ENCODE measurements around the gene RCOR1. TPM values are rescaled to one million over a fixed set of nuclear protein-coding genes. Genes with fewer than 3 reads are reported as not detected.

The RCOR1 gene
- total and polyA plus RNA-seq, 2 donors (not counting 1 experiment from before 2014, with no cell fraction given): 8.7 to 37.1 TPM

- Mint-ChIP-seq H3K27me3 (no peaks in the 10 kb centered on the region), H3K4me1 (peaks cover 73% of the 10 kb centered on the region), H3K9me3 (ENCODE audit: insufficient read depth) (no peaks in the 10 kb centered on the region), H3K4me3 (no peak overlapping the region), H3K27ac (no peak overlapping the region)
- peaks cover 15% of the 10 kb centered on the region in 2 donors for H3K4me1 ChIP-seq (ENCODE audit: control insufficient read depth in 2 of 2, insufficient read depth in 2 of 2, low read length in 2 of 2)
- WGBS (ENCODE audit: insufficient coverage): 95% methylated on average over 4 of the region's 6 CpGs
- ATAC-seq (ENCODE audit: low read depth) (no peak), DNase-seq (no peak)
- intact Hi-C loops (cut with micrococcal nuclease): no loop called here
- H3K9ac ChIP-seq (ENCODE audit: low read length): no peak overlapping the region
- H2AFZ ChIP-seq (ENCODE audit: insufficient read depth, low read depth, low read length, poor library complexity, severe bottlenecking): no peak overlapping the region
- CTCF ChIA-PET: interaction anchor here (0.7 to 1.1 kb wide), 2 partner anchors 12 to 101 kb away, joined by 3 to 4 read pairs; no protein-coding TSS in a partner anchor
- peaks cover 0 to 6% of the 10 kb centered on the region in 2 experiments for H3K36me3 ChIP-seq (replicated peaks in 1 of 2; ENCODE audit: control extremely low read depth in 1 of 2, control insufficient read depth in 1 of 2, extremely low read depth in 1 of 2, insufficient read depth in 2 of 2, low read length in 1 of 2)
- POLR2A ChIA-PET: no interaction called here
- TF ChIP-seq CTCF (IDR thresholded peaks at IDR 0.05) (no peak), EZH2 (IDR thresholded peaks at IDR 0.05; ENCODE audit: borderline replicate concordance, insufficient read depth, low read depth, low read length, poor library complexity, severe bottlenecking) (no peak)
- H3K4me2 ChIP-seq (replicated peaks; ENCODE audit: low read depth, low read length, poor library complexity, severe bottlenecking): no peak overlapping the region
- peaks cover 77% of the 10 kb centered on the region for H4K20me1 ChIP-seq (ENCODE audit: control insufficient read depth, insufficient read depth, low read length, poor library complexity, severe bottlenecking)
- H3K27ac ChIP-seq (ENCODE audit: low read length in 2 of 2): no peak overlapping the region
- no peaks in the 10 kb centered on the region for H3K27me3 ChIP-seq (replicated peaks in 1 of 4; ENCODE audit: control extremely low read depth in 1 of 4, control insufficient read depth in 3 of 4, insufficient read depth in 4 of 4, low read length in 3 of 4)
- H3K4me3 ChIP-seq (ENCODE audit: control extremely low read depth in 1 of 5, extremely low read depth in 1 of 5, insufficient read depth in 1 of 5, low read depth in 2 of 5, low read length in 4 of 5): no peak overlapping the region
- H3K79me2 ChIP-seq (ENCODE audit: control insufficient read depth, insufficient read depth, low read length): peaks cover 97% of the 10 kb centered on the region
- H3K9me3 ChIP-seq (ENCODE audit: control extremely low read depth in 1 of 3, control insufficient read depth in 2 of 3, insufficient read depth in 1 of 3, low read length in 2 of 3): no peaks in the 10 kb centered on the region
These were observed 33.3 kb downstream of the RCOR1 start for GRCh38 chr14:102625564-102626296.

- Mint-ChIP-seq H3K4me3 (no peak overlapping the region), H3K27me3 (no peaks in the 10 kb centered on the region), H3K9me3 (ENCODE audit: insufficient read depth) (no peaks in the 10 kb centered on the region), H3K27ac (no peak overlapping the region), H3K4me1 (peaks cover 65% of the 10 kb centered on the region)
- TF ChIP-seq EZH2 (IDR thresholded peaks at IDR 0.05; ENCODE audit: borderline replicate concordance, insufficient read depth, low read depth, low read length, poor library complexity, severe bottlenecking) (no peak), CTCF (IDR thresholded peaks at IDR 0.05) (no peak)
- no peak overlapping the region for H3K4me3 ChIP-seq (ENCODE audit: control extremely low read depth in 1 of 5, extremely low read depth in 1 of 5, insufficient read depth in 1 of 5, low read depth in 2 of 5, low read length in 4 of 5)
- peaks cover 70% of the 10 kb centered on the region for H4K20me1 ChIP-seq (ENCODE audit: control insufficient read depth, insufficient read depth, low read length, poor library complexity, severe bottlenecking)
- H3K27me3 ChIP-seq (replicated peaks in 1 of 4; ENCODE audit: control extremely low read depth in 1 of 4, control insufficient read depth in 3 of 4, insufficient read depth in 4 of 4, low read length in 3 of 4): no peaks in the 10 kb centered on the region
- intact Hi-C loops (cut with micrococcal nuclease): no loop called here
- peaks cover 15% of the 10 kb centered on the region in 2 donors for H3K4me1 ChIP-seq (ENCODE audit: control insufficient read depth in 2 of 2, insufficient read depth in 2 of 2, low read length in 2 of 2)
- H3K4me2 ChIP-seq (replicated peaks; ENCODE audit: low read depth, low read length, poor library complexity, severe bottlenecking): no peak overlapping the region
- ChIA-PET POLR2A (no interaction called here), CTCF (interaction anchor here (0.9 to 1.1 kb wide), 2 partner anchors 89 to 102 kb away, joined by 3 read pairs; no protein-coding TSS in a partner anchor)
- ATAC-seq (ENCODE audit: low read depth) (no peak), DNase-seq (no peak)
- H3K9ac ChIP-seq (ENCODE audit: low read length): no peak overlapping the region
- no peaks in the 10 kb centered on the region for H3K9me3 ChIP-seq (ENCODE audit: control extremely low read depth in 1 of 3, control insufficient read depth in 2 of 3, insufficient read depth in 1 of 3, low read length in 2 of 3)
- H3K27ac ChIP-seq (ENCODE audit: low read length in 2 of 2): no peak overlapping the region
- H2AFZ ChIP-seq (ENCODE audit: insufficient read depth, low read depth, low read length, poor library complexity, severe bottlenecking): no peak overlapping the region
- no CpG with 5 or more reads among the region's 1 CpG for WGBS (ENCODE audit: insufficient coverage)
- H3K36me3 ChIP-seq (replicated peaks in 1 of 2; ENCODE audit: control extremely low read depth in 1 of 2, control insufficient read depth in 1 of 2, extremely low read depth in 1 of 2, insufficient read depth in 2 of 2, low read length in 1 of 2): peaks cover 1 to 9% of the 10 kb centered on the region in 2 experiments
- peaks cover 96% of the 10 kb centered on the region for H3K79me2 ChIP-seq (ENCODE audit: control insufficient read depth, insufficient read depth, low read length)
These were observed 34.1 kb downstream of the RCOR1 start for GRCh38 chr14:102626530-102626929.

All from B cell (primary cell).